NCI-H82 (cell line): Measurements from ENCODE around the gene RBPMS2.

Experiments used
- DNase-seq: peaks from one replicate; lab custom pipeline; 2025; lab: John Stamatoyannopoulos, UW

Gene RBPMS2

GRCh38 chr15:64720188-64720587, 55.2 kb downstream of the RBPMS2 start:
- no peak for DNase-seq

- DNase-seq, result no peak
These were observed 57.5 kb downstream of the RBPMS2 start for GRCh38 chr15:64717735-64718495.

GRCh38 chr15:64717130-64717529, 58.3 kb downstream of the RBPMS2 start:
- no peak for DNase-seq

GRCh38 chr15:64716452-64716851, 58.9 kb downstream of the RBPMS2 start:
- DNase-seq, result no peak

GRCh38 chr15:64713592-64713991, 61.8 kb downstream of the RBPMS2 start:
- DNase-seq, result no peak

GRCh38 chr15:64712353-64712752, 63.0 kb downstream of the RBPMS2 start:
- no peak for DNase-seq

- DNase-seq, result peak; percentile 65
These were observed 64.5 kb downstream of the RBPMS2 start for GRCh38 chr15:64710676-64711428.

GRCh38 chr15:64706011-64706911, 69.1 kb downstream of the RBPMS2 start:
- DNase-seq, result no peak

- no peak for DNase-seq
These were observed 70.4 kb downstream of the RBPMS2 start for GRCh38 chr15:64705006-64705405.

GRCh38 chr15:64703632-64703959, 71.8 kb downstream of the RBPMS2 start:
- peak; percentile 41 for DNase-seq

GRCh38 chr15:64702816-64703631, 72.4 kb downstream of the RBPMS2 start:
- DNase-seq, result peak; percentile 98

- DNase-seq, result no peak
These were observed 73.8 kb downstream of the RBPMS2 start for GRCh38 chr15:64701482-64702184.

- no peak for DNase-seq
These were observed 74.3 kb downstream of the RBPMS2 start for GRCh38 chr15:64701051-64701450.

GRCh38 chr15:64699751-64700388, 75.5 kb downstream of the RBPMS2 start:
- peak; percentile 59 for DNase-seq

GRCh38 chr15:64698823-64699222, 76.6 kb downstream of the RBPMS2 start:
- no peak for DNase-seq

- no peak for DNase-seq
These were observed 77.4 kb downstream of the RBPMS2 start for GRCh38 chr15:64697911-64698369.

GRCh38 chr15:64696481-64696880, 78.9 kb downstream of the RBPMS2 start:
- DNase-seq, result no peak

GRCh38 chr15:64695561-64695992, 79.8 kb downstream of the RBPMS2 start:
- peak; percentile 62 for DNase-seq

- peak; percentile 43 for DNase-seq
These were observed 80.6 kb downstream of the RBPMS2 start for GRCh38 chr15:64694816-64695215.

GRCh38 chr15:64693134-64693533, 82.3 kb downstream of the RBPMS2 start:
- no peak for DNase-seq
